ENCODE measurements around the gene ANXA8L1. TPM values are rescaled to one million over a fixed set of nuclear protein-coding genes. Genes with fewer than 3 reads are reported as not detected.

The ANXA8L1 gene
- total and polyA plus RNA-seq, 2 donors (not counting 1 experiment from before 2014, with no cell fraction given), result 0.05 TPM; not detected in 1

- Histone ChIP-seq H2AFZ (ENCODE audit: low read length) (no peak overlapping the region), H3K9ac (ENCODE audit: insufficient read depth, low read length) (no peak overlapping the region), H3K27me3 (ENCODE audit: control insufficient read depth, insufficient read depth, low read length) (peaks cover 2% of the 10 kb centered on the region), H3K36me3 (ENCODE audit: control insufficient read depth, insufficient read depth, low read length) (no peaks in the 10 kb centered on the region), H3K9me3 (ENCODE audit: control insufficient read depth, insufficient read depth, low read depth, low read length) (no peaks in the 10 kb centered on the region), H3K4me1 (ENCODE audit: control insufficient read depth, extremely low read depth, insufficient read depth, low read length) (no peaks in the 10 kb centered on the region), H3K4me2 (ENCODE audit: extremely low read depth, insufficient read depth, low read length) (no peak overlapping the region), H3K27ac (ENCODE audit: insufficient read depth, low read length) (no peak overlapping the region), H4K20me1 (ENCODE audit: control insufficient read depth, extremely low read depth, insufficient read depth, low read length) (no peaks in the 10 kb centered on the region), H3K79me2 (ENCODE audit: control insufficient read depth, insufficient read depth, low read length) (no peaks in the 10 kb centered on the region), H3K4me3 (replicated peaks in 1 of 4; ENCODE audit: control extremely low read depth in 1 of 4, insufficient read depth in 1 of 4, low read depth in 3 of 4, low read length in 4 of 4) (no peak overlapping the region)
- TF ChIP-seq, protein P1, sequence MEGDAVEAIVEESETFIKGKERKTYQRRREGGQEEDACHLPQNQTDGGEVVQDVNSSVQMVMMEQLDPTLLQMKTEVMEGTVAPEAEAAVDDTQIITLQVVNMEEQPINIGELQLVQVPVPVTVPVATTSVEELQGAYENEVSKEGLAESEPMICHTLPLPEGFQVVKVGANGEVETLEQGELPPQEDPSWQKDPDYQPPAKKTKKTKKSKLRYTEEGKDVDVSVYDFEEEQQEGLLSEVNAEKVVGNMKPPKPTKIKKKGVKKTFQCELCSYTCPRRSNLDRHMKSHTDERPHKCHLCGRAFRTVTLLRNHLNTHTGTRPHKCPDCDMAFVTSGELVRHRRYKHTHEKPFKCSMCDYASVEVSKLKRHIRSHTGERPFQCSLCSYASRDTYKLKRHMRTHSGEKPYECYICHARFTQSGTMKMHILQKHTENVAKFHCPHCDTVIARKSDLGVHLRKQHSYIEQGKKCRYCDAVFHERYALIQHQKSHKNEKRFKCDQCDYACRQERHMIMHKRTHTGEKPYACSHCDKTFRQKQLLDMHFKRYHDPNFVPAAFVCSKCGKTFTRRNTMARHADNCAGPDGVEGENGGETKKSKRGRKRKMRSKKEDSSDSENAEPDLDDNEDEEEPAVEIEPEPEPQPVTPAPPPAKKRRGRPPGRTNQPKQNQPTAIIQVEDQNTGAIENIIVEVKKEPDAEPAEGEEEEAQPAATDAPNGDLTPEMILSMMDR (conservative IDR thresholded peaks at IDR 0.05 in 1 of 2, IDR thresholded peaks at IDR 0.05 in 1 of 2; ENCODE audit: low read depth in 1 of 2, low read length in 2 of 2), result no peak
- no peak for TF ChIP-seq EZH2 (IDR thresholded peaks at IDR 0.05; ENCODE audit: low read length, missing control alignments)
- DNase-seq (ENCODE audit: low read depth in 2 of 2), result no peak
These were observed 47.9 kb upstream of the ANXA8L1 start for GRCh38 chr10:46327685-46328084.

DNA sequence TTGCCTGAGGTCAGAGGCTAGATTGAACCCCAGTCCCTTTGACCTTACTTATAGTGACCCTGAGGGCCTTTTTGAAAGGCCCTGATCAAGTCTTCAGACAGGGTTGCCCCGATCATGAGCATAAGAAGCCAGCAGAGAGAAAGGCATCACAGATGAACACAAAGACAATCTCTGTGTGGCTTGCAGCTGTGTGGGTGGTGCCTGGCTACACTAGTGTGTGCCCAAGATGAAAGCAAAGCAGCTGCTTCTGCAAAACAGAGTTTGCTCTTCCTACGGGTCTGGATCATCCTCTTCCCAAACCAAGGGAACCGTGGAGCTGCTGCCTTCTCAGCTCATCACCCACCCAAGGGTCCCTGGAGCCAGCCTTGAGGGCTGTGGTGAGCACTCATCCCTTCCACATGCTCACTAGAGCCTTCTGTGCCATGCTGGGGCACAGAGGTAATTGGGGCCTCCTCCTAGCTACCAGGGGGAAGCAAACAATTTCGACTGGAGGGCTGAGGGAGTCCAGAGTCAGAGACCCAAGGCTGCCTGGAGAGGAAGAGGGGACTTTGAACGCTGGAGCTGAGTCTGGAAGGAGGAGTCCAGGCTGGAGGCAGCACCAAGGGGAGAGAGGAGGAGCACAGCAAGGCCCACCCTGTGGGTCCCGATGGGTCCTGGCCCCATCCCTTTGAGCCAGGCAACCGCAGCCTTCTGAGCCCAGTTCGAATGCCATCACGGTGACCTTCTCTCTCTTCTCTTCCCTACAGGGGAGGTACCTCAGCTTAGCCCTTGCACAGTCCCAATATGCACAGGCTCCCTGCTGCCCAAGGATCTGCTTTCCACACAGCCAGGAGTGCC is 46.5 kb upstream of the ANXA8L1 start:
- H3K9me3 ChIP-seq (ENCODE audit: control insufficient read depth, insufficient read depth, low read depth, low read length), result no peaks in the 10 kb centered on the region
- no peaks in the 10 kb centered on the region for H3K36me3 ChIP-seq (ENCODE audit: control insufficient read depth, insufficient read depth, low read length)
- no peak overlapping the region for H3K9ac ChIP-seq (ENCODE audit: insufficient read depth, low read length)
- no peak for TF ChIP-seq EZH2 (IDR thresholded peaks at IDR 0.05; ENCODE audit: low read length, missing control alignments)
- TF ChIP-seq, protein P1 (conservative IDR thresholded peaks at IDR 0.05 in 1 of 2, IDR thresholded peaks at IDR 0.05 in 1 of 2; ENCODE audit: low read depth in 1 of 2, low read length in 2 of 2), result no peak
- no peak overlapping the region for H3K4me3 ChIP-seq (replicated peaks in 1 of 4; ENCODE audit: control extremely low read depth in 1 of 4, insufficient read depth in 1 of 4, low read depth in 3 of 4, low read length in 4 of 4)
- no peak overlapping the region for H3K27ac ChIP-seq (ENCODE audit: insufficient read depth, low read length)
- no peaks in the 10 kb centered on the region for H3K4me1 ChIP-seq (ENCODE audit: control insufficient read depth, extremely low read depth, insufficient read depth, low read length)
- H3K79me2 ChIP-seq (ENCODE audit: control insufficient read depth, insufficient read depth, low read length), result no peaks in the 10 kb centered on the region
- no peaks in the 10 kb centered on the region for H4K20me1 ChIP-seq (ENCODE audit: control insufficient read depth, extremely low read depth, insufficient read depth, low read length)
- no peak for DNase-seq (ENCODE audit: low read depth in 2 of 2)
- no peak overlapping the region for H3K4me2 ChIP-seq (ENCODE audit: extremely low read depth, insufficient read depth, low read length)
- no peaks in the 10 kb centered on the region for H3K27me3 ChIP-seq (ENCODE audit: control insufficient read depth, insufficient read depth, low read length)
- no peak overlapping the region for H2AFZ ChIP-seq (ENCODE audit: low read length)

- Histone ChIP-seq H3K4me1 (ENCODE audit: control insufficient read depth, extremely low read depth, insufficient read depth, low read length) (no peaks in the 10 kb centered on the region), H3K27ac (ENCODE audit: insufficient read depth, low read length) (no peak overlapping the region), H2AFZ (ENCODE audit: low read length) (no peak overlapping the region), H3K27me3 (ENCODE audit: control insufficient read depth, insufficient read depth, low read length) (no peaks in the 10 kb centered on the region), H3K79me2 (ENCODE audit: control insufficient read depth, insufficient read depth, low read length) (no peaks in the 10 kb centered on the region), H4K20me1 (ENCODE audit: control insufficient read depth, extremely low read depth, insufficient read depth, low read length) (no peaks in the 10 kb centered on the region), H3K4me3 (replicated peaks in 1 of 4; ENCODE audit: control extremely low read depth in 1 of 4, insufficient read depth in 1 of 4, low read depth in 3 of 4, low read length in 4 of 4) (no peak overlapping the region), H3K9ac (ENCODE audit: insufficient read depth, low read length) (no peak overlapping the region), H3K4me2 (ENCODE audit: extremely low read depth, insufficient read depth, low read length) (no peak overlapping the region), H3K36me3 (ENCODE audit: control insufficient read depth, insufficient read depth, low read length) (no peaks in the 10 kb centered on the region), H3K9me3 (ENCODE audit: control insufficient read depth, insufficient read depth, low read depth, low read length) (no peaks in the 10 kb centered on the region)
- TF ChIP-seq, protein P1 (conservative IDR thresholded peaks at IDR 0.05 in 1 of 2, IDR thresholded peaks at IDR 0.05 in 1 of 2; ENCODE audit: low read depth in 1 of 2, low read length in 2 of 2), result no peak
- no peak for TF ChIP-seq EZH2 (IDR thresholded peaks at IDR 0.05; ENCODE audit: low read length, missing control alignments)
- no peak for DNase-seq (ENCODE audit: low read depth in 2 of 2)
These were observed 45.9 kb upstream of the ANXA8L1 start for GRCh38 chr10:46329690-46330016.
